WTC11 (cell line): ENCODE data around the gene ATG7. TPM values are rescaled to one million over a fixed set of nuclear protein-coding genes. Genes with fewer than 3 reads are reported as not detected.
"Not testable (repeated sequence)": the region's sequence is repeated elsewhere in the genome, so short reads cannot be mapped to it uniquely, and the experiment has no call there.

ENCODE experiments used
- ATAC-seq: fragments of 200-7000 bp; cut with Tn5 transposase; 2 replicates; pipeline ENCODE4 v1.10.0; 2021; ENCODE audit warnings: mild to moderate bottlenecking, moderate library complexity
- CTCF ChIA-PET: fragments of 300-600 bp; sonication (Branson Sonifier 250); formaldehyde crosslinking; loops from one replicate; lab custom pipeline; 2021; ENCODE audit warnings: antibody characterized with exemption; lab: Charles Lee
- POLR2A ChIA-PET: fragments of 350-600 bp; sonication (Branson Sonifier 250); formaldehyde crosslinking; loops from one replicate; lab custom pipeline; 2021; ENCODE audit warnings: antibody characterized with exemption; lab: Charles Lee
- DNase-seq: peaks from one replicate; pipeline ENCODE4 v3.0.0; 2021; ENCODE audit warnings: low spot score
- H3K27ac Mint-ChIP-seq: 2 replicates; pipeline ENCODE4 v1.8.0; 2021; ENCODE audit warnings: mixed read lengths
- H3K27me3 Mint-ChIP-seq: 2 replicates; pipeline ENCODE4 v1.8.0; 2021; ENCODE audit warnings: low read depth, mild to moderate bottlenecking, moderate library complexity, mixed read lengths
- H3K36me3 Mint-ChIP-seq: 2 replicates; pipeline ENCODE4 v1.8.0; 2021; ENCODE audit warnings: mixed read lengths
- H3K4me1 Mint-ChIP-seq: 2 replicates; pipeline ENCODE4 v1.8.0; 2022; ENCODE audit warnings: mixed read lengths
- H3K4me3 Mint-ChIP-seq: 2 replicates; pipeline ENCODE4 v1.8.0; 2021; ENCODE audit warnings: mild to moderate bottlenecking, moderate library complexity, mixed read lengths
- H3K9me3 Mint-ChIP-seq: 2 replicates; pipeline ENCODE4 v1.8.0; 2021; ENCODE audit warnings: mixed read lengths
- ATF1 ChIP-seq: sonication (generic); formaldehyde crosslinking; IDR thresholded peaks from 2 replicates; pipeline ENCODE4 v1.8.1; 2023; ENCODE audit warnings: mild to moderate bottlenecking, moderate library complexity, missing genetic modification reagents
- CBFB ChIP-seq: sonication (generic); formaldehyde crosslinking; IDR thresholded peaks from 2 replicates; pipeline ENCODE4 v1.8.1; 2022; ENCODE audit warnings: mild to moderate bottlenecking, low read depth, missing genetic modification reagents
- ESRRA ChIP-seq: sonication (generic); formaldehyde crosslinking; IDR thresholded peaks from 2 replicates; pipeline ENCODE4 v1.8.1; 2022; ENCODE audit warnings: mild to moderate bottlenecking, missing genetic modification reagents, borderline replicate concordance
- ETV6 ChIP-seq: sonication (generic); formaldehyde crosslinking; IDR thresholded peaks from 2 replicates; pipeline ENCODE4 v1.8.1; 2022; ENCODE audit warnings: mild to moderate bottlenecking, missing genetic modification reagents
- KAT7 ChIP-seq: sonication (generic); formaldehyde crosslinking; IDR thresholded peaks from 2 replicates; pipeline ENCODE4 v1.8.1; 2023; ENCODE audit warnings: missing genetic modification reagents, mild to moderate bottlenecking, borderline replicate concordance
- MYBL2 ChIP-seq: sonication (generic); formaldehyde crosslinking; IDR thresholded peaks from 2 replicates; pipeline ENCODE4 v1.8.1; 2023; ENCODE audit warnings: mild to moderate bottlenecking, moderate library complexity, missing genetic modification reagents
- NFYB ChIP-seq: sonication (generic); formaldehyde crosslinking; conservative IDR thresholded peaks from 2 replicates; pipeline ENCODE4 v1.8.0; 2022; ENCODE audit warnings: low read depth, missing genetic modification reagents
- NR1H2 ChIP-seq: sonication (generic); formaldehyde crosslinking; IDR thresholded peaks from 2 replicates; pipeline ENCODE4 v1.9.0; 2021; ENCODE audit warnings: mild to moderate bottlenecking, moderate library complexity, missing genetic modification reagents
- NR2C2 ChIP-seq: sonication (generic); formaldehyde crosslinking; IDR thresholded peaks from 2 replicates; pipeline ENCODE4 v1.8.0; 2022; ENCODE audit warnings: mild to moderate bottlenecking, missing genetic modification reagents
- RELA ChIP-seq: sonication (generic); formaldehyde crosslinking; IDR thresholded peaks from 2 replicates; pipeline ENCODE4 v1.8.1; 2022; ENCODE audit warnings: missing genetic modification reagents, mild to moderate bottlenecking, borderline replicate concordance
- SOX15 ChIP-seq: fragments of 250-450 bp; sonication (Bioruptor Pico); IDR thresholded peaks from 2 replicates; pipeline ENCODE4 v1.9.0; 2021; ENCODE audit warnings: mild to moderate bottlenecking
- TEAD4 ChIP-seq: sonication (generic); formaldehyde crosslinking; IDR thresholded peaks from 2 replicates; pipeline ENCODE4 v1.8.0; 2022; ENCODE audit warnings: mild to moderate bottlenecking, missing genetic modification reagents
- ZBTB21 ChIP-seq: sonication (generic); formaldehyde crosslinking; IDR thresholded peaks from 2 replicates; pipeline ENCODE4 v1.8.1; 2023; ENCODE audit warnings: mild to moderate bottlenecking, missing genetic modification reagents, borderline replicate concordance
- ZNF121 ChIP-seq: sonication (generic); formaldehyde crosslinking; IDR thresholded peaks from 2 replicates; pipeline ENCODE4 v1.8.0; 2023; ENCODE audit warnings: missing genetic modification reagents
- ZNF263 ChIP-seq: sonication (generic); formaldehyde crosslinking; IDR thresholded peaks from 2 replicates; pipeline ENCODE4 v1.8.1; 2022; ENCODE audit warnings: low read depth, mild to moderate bottlenecking, moderate library complexity, missing genetic modification reagents
- ZNF317 ChIP-seq: sonication (generic); formaldehyde crosslinking; IDR thresholded peaks from 2 replicates; pipeline ENCODE4 v1.8.1; 2023; ENCODE audit warnings: low read depth, mild to moderate bottlenecking, moderate library complexity, missing genetic modification reagents, borderline replicate concordance
- ZNF423 ChIP-seq: fragments of 250-450 bp; sonication (Bioruptor Pico); IDR thresholded peaks from 2 replicates; pipeline ENCODE4 v2.1.2; 2022; ENCODE audit warnings: mild to moderate bottlenecking, moderate library complexity
- total RNA-seq: library from RNA; stranded (reverse); gene quantifications from 3 replicates; pipeline ENCODE4 v1.2.3, GENCODE V29; 2021
- TF ChIP-seq, protein P1 (sequence below): sonication (generic); formaldehyde crosslinking; conservative IDR thresholded peaks from 2 replicates; pipeline ENCODE4 v1.8.1; 2023; ENCODE audit warnings: mild to moderate bottlenecking, low read depth, missing genetic modification reagents, moderate library complexity
- TF ChIP-seq, protein P2 (sequence below): fragments of 250-450 bp; sonication (Bioruptor Pico); IDR thresholded peaks from 2 replicates; pipeline ENCODE4 v1.8.0; 2021; ENCODE audit warnings: mild to moderate bottlenecking
- TF ChIP-seq, protein P3 (sequence below): sonication (generic); formaldehyde crosslinking; IDR thresholded peaks from 2 replicates; pipeline ENCODE4 v1.8.1; 2022; ENCODE audit warnings: low read depth, mild to moderate bottlenecking, moderate library complexity, missing genetic modification reagents, borderline replicate concordance
- TF ChIP-seq, protein P4 (sequence below): sonication (generic); formaldehyde crosslinking; IDR thresholded peaks from 2 replicates; pipeline ENCODE4 v1.8.1; 2023; ENCODE audit warnings: mild to moderate bottlenecking, missing genetic modification reagents, moderate library complexity
- TF ChIP-seq, protein P5 (sequence below): fragments of 250-450 bp; sonication (Bioruptor Pico); IDR thresholded peaks from 2 replicates; pipeline ENCODE4 v2.1.2; 2022; ENCODE audit warnings: mild to moderate bottlenecking, moderate library complexity

The ATG7 gene
- total RNA-seq, 1 experiment from 2014 or later, result 17.5 TPM

DNA sequence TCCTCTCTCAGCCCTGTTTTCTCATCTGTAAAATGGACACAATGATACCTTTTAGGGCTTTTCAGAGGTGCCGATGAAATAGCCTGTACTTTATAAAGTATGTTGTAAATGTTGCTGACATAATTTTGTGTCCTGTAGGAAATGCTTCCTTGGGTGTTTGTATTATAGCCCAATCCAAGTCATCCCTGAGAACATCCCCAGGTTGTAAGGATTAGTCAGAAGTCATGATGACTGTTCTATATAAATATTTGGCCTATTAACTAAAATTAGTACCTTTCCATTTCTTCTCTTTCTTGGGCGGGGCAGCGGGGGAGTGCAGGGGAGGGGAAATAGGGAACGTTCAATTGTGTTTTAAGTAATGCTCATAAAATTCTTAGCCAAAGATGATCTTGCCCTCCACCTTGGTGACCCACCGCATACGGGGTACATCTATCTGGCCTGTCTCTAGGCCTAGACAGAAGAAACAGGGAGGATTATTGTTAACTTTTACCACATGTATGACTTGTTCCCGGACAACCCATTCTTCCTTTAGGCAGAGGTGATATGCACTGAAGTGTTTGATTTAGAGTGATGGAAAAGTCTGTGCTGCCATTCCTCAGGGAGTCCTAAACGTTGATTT lies 250.9 kb downstream of the ATG7 start:
- ChIA-PET POLR2A (no interaction called here), CTCF (no interaction called here)
- H3K9me3 Mint-ChIP-seq, result no peaks in the 10 kb centered on the region
- H3K4me3 Mint-ChIP-seq, result no peak overlapping the region
- DNase-seq (no peak), ATAC-seq (no peak)
- no peaks in the 10 kb centered on the region for H3K27me3 Mint-ChIP-seq
- H3K27ac Mint-ChIP-seq, result peak overlapping the region; percentile 12; the same call in 1 of the 2 replicates
- TF ChIP-seq ATF1 (CRISPR knock-in tag) (no peak), TEAD4 (CRISPR knock-in tag) (no peak)
- no peaks in the 10 kb centered on the region for H3K36me3 Mint-ChIP-seq
- peaks cover under 1% of the 10 kb centered on the region for H3K4me1 Mint-ChIP-seq

DNA sequence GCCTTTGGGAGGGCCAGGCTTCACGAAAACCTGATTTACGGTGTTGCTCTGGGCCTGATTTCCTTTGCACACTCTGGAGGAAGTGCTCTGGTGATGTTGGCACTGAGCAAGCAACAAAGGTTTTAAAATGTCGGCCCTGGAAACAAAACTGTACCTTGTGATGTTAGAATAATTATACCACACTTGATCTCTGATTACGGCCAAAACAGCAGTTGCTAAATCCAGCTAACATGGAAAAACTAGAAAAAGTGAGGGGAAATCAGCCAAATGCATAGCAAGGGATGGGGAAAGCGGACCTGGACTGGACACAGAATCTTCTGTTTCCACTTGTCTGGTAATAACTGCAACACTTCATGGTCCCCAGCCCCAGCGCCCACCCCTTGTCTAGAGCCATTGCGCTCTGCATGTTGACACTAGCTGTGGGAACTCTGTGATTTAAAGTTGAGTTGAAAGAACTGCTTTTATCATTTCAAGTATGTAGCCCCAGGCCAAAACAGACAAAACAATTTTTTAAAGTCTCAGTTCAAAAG lies 251.4 kb downstream of the ATG7 start:
- ChIA-PET POLR2A (interaction anchor here (1.0 kb wide), 1 partner anchor 14 kb away, joined by 3 read pairs; no protein-coding TSS in a partner anchor), CTCF (no interaction called here)
- no peaks in the 10 kb centered on the region for H3K4me1 Mint-ChIP-seq
- no peaks in the 10 kb centered on the region for H3K9me3 Mint-ChIP-seq
- ATAC-seq (no peak), DNase-seq (no peak)
- H3K27ac Mint-ChIP-seq, result peak overlapping the region; percentile 12; the same call in 1 of the 2 replicates
- no peaks in the 10 kb centered on the region for H3K27me3 Mint-ChIP-seq
- H3K36me3 Mint-ChIP-seq, result no peaks in the 10 kb centered on the region
- no peak overlapping the region for H3K4me3 Mint-ChIP-seq
- no peak for TF ChIP-seq ZNF317 (CRISPR knock-in tag)
- TF ChIP-seq ESRRA (CRISPR knock-in tag), result no peak
- TF ChIP-seq, protein P1, sequence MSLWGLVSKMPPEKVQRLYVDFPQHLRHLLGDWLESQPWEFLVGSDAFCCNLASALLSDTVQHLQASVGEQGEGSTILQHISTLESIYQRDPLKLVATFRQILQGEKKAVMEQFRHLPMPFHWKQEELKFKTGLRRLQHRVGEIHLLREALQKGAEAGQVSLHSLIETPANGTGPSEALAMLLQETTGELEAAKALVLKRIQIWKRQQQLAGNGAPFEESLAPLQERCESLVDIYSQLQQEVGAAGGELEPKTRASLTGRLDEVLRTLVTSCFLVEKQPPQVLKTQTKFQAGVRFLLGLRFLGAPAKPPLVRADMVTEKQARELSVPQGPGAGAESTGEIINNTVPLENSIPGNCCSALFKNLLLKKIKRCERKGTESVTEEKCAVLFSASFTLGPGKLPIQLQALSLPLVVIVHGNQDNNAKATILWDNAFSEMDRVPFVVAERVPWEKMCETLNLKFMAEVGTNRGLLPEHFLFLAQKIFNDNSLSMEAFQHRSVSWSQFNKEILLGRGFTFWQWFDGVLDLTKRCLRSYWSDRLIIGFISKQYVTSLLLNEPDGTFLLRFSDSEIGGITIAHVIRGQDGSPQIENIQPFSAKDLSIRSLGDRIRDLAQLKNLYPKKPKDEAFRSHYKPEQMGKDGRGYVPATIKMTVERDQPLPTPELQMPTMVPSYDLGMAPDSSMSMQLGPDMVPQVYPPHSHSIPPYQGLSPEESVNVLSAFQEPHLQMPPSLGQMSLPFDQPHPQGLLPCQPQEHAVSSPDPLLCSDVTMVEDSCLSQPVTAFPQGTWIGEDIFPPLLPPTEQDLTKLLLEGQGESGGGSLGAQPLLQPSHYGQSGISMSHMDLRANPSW, result no peak

DNA sequence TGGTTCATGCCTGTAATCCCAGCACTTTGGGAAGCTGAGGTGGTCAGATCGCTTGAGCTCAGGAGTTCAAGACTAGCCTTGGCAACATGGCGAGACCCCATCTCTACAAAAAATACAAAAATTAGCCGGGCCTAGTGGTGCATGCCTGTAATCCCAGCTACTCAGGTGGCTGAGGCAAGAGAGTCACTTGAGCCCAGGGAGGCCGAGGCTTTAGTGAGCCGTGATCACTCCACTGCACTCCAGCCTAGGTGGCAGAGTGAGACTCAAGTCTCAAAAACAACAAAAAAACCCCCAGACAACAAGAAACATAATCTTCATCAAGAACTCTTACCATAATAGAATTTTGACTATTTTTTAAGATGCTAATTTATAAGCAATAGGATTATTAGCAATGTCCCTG lies 253.9 kb downstream of the ATG7 start:
- H3K4me3 Mint-ChIP-seq, H3K4me1 Mint-ChIP-seq, POLR2A ChIA-PET: not testable (repeated sequence)

DNA sequence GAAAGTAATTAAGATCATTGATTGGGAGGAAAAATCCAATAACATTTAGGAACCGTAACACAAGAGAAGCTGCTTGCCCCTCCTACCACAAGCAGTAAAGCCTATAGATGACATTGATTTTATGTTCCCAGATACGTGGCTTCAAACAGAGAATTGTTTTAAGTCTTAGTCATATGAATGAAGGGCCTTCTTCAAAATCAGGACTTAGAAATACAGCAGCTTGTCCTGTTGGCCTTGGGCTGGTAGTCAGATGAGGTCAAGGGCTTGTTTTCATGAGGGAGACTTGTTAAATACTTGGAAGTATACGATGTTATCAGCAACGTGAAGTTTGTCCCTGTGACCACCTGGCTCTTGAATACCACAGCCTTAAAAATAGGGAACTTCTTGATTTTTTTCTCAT lies 257.1 kb downstream of the ATG7 start:
- H3K4me1 Mint-ChIP-seq, result no peaks in the 10 kb centered on the region
- CTCF ChIA-PET, result no interaction called here
- POLR2A ChIA-PET, result no interaction called here
- H3K4me3 Mint-ChIP-seq, result no peak overlapping the region
- H3K9me3 Mint-ChIP-seq, result no peaks in the 10 kb centered on the region
- ATAC-seq, result no peak
- no peak for TF ChIP-seq NR1H2 (CRISPR knock-in tag)
- TF ChIP-seq ETV6 (CRISPR knock-in tag), result no peak
- TF ChIP-seq SOX15 (CRISPR knock-in tag), result no peak
- TF ChIP-seq NFYB (CRISPR knock-in tag), result no peak
- no peak for TF ChIP-seq CBFB (CRISPR knock-in tag)
- no peak for TF ChIP-seq KAT7 (CRISPR knock-in tag)
- TF ChIP-seq, protein P2, sequence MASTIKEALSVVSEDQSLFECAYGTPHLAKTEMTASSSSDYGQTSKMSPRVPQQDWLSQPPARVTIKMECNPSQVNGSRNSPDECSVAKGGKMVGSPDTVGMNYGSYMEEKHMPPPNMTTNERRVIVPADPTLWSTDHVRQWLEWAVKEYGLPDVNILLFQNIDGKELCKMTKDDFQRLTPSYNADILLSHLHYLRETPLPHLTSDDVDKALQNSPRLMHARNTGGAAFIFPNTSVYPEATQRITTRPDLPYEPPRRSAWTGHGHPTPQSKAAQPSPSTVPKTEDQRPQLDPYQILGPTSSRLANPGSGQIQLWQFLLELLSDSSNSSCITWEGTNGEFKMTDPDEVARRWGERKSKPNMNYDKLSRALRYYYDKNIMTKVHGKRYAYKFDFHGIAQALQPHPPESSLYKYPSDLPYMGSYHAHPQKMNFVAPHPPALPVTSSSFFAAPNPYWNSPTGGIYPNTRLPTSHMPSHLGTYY, result no peak
- no peak for TF ChIP-seq ZNF121
- TF ChIP-seq NR2C2 (CRISPR knock-in tag), result no peak
- TF ChIP-seq, protein P3, sequence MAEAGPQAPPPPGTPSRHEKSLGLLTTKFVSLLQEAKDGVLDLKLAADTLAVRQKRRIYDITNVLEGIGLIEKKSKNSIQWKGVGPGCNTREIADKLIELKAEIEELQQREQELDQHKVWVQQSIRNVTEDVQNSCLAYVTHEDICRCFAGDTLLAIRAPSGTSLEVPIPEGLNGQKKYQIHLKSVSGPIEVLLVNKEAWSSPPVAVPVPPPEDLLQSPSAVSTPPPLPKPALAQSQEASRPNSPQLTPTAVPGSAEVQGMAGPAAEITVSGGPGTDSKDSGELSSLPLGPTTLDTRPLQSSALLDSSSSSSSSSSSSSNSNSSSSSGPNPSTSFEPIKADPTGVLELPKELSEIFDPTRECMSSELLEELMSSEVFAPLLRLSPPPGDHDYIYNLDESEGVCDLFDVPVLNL (CRISPR knock-in tag), result no peak
- no peak for TF ChIP-seq ZNF423 (CRISPR knock-in tag)
- TF ChIP-seq, protein P4, sequence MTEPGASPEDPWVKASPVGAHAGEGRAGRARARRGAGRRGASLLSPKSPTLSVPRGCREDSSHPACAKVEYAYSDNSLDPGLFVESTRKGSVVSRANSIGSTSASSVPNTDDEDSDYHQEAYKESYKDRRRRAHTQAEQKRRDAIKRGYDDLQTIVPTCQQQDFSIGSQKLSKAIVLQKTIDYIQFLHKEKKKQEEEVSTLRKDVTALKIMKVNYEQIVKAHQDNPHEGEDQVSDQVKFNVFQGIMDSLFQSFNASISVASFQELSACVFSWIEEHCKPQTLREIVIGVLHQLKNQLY (CRISPR knock-in tag), result no peak
- TF ChIP-seq, protein P5, sequence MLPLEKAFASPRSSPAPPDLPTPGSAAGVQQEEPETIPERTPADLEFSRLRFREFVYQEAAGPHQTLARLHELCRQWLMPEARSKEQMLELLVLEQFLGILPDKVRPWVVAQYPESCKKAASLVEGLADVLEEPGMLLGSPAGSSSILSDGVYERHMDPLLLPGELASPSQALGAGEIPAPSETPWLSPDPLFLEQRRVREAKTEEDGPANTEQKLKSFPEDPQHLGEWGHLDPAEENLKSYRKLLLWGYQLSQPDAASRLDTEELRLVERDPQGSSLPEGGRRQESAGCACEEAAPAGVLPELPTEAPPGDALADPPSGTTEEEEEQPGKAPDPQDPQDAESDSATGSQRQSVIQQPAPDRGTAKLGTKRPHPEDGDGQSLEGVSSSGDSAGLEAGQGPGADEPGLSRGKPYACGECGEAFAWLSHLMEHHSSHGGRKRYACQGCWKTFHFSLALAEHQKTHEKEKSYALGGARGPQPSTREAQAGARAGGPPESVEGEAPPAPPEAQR (CRISPR knock-in tag), result no peak
- TF ChIP-seq ZBTB21 (CRISPR knock-in tag), result no peak
- TF ChIP-seq ZNF263 (CRISPR knock-in tag), result no peak
- TF ChIP-seq TEAD4 (CRISPR knock-in tag), result no peak
- no peak for TF ChIP-seq RELA (CRISPR knock-in tag)
- TF ChIP-seq MYBL2 (CRISPR knock-in tag), result no peak
- no peaks in the 10 kb centered on the region for H3K27me3 Mint-ChIP-seq
- H3K36me3 Mint-ChIP-seq, result no peaks in the 10 kb centered on the region
- H3K27ac Mint-ChIP-seq, result no peak overlapping the region
- no peak for DNase-seq

More for the DNA sequence above, 253.9 kb downstream of the ATG7 start:
- H3K27ac Mint-ChIP-seq, H3K36me3 Mint-ChIP-seq, ATAC-seq, H3K27me3 Mint-ChIP-seq, DNase-seq, CTCF ChIA-PET, H3K9me3 Mint-ChIP-seq: not testable (repeated sequence)
